ENCODE measurements around the gene ATAD2B.

GRCh38 chr2:23828986-23829385 lies 97.9 kb downstream of the ATAD2B start:
- TF ChIP-seq CTCF (IDR thresholded peaks at IDR 0.05 in 8 of 11, conservative IDR thresholded peaks at IDR 0.05 in 3 of 11) (no peak), POLR2A (IDR thresholded peaks at IDR 0.05) (no peak)
